Spinal cord (tissue), 10 donors: ENCODE results near the gene LFNG. TPM values are rescaled to one million over a fixed set of nuclear protein-coding genes. Genes with fewer than 3 reads are reported as not detected.

ENCODE experiments used
- DNase-seq, 6 donors: peaks; one replicate each; pipeline versions ENCODE4 v3.0.0 to v3.0.0-alpha.2; 2013 to 2015; ENCODE audit warnings: low spot score in 6 of 6, low read depth in 4 of 6
- H3K27ac ChIP-seq: one replicate; pipeline ENCODE4 v1.5.1; 2013; ENCODE audit warnings: low read depth, low read length, control low read depth
- H3K27me3 ChIP-seq: one replicate; pipeline ENCODE4 v1.6.1; 2013; ENCODE audit warnings: low read length; ENCODE audit not compliant: control insufficient read depth, insufficient read depth
- H3K36me3 ChIP-seq: one replicate; pipeline ENCODE4 v1.6.1; 2013; ENCODE audit warnings: low read length; ENCODE audit not compliant: control insufficient read depth, insufficient read depth
- H3K4me1 ChIP-seq: one replicate; pipeline ENCODE4 v1.6.1; 2013; ENCODE audit warnings: low read length; ENCODE audit not compliant: control insufficient read depth, insufficient read depth
- H3K4me3 ChIP-seq: one replicate; pipeline ENCODE4 v1.5.1; 2013; ENCODE audit warnings: low read depth, low read length, control low read depth
- H3K9me3 ChIP-seq: one replicate; pipeline ENCODE4 v1.6.1; 2013; ENCODE audit warnings: low read length; ENCODE audit not compliant: control insufficient read depth, insufficient read depth
- WGBS: methylation state at CpG from one replicate; pipeline ENCODE4 v1.1.5; 2013; ENCODE audit warnings: missing lambda C conversion rate; ENCODE audit not compliant: insufficient coverage; 5-methylcytosine and 5-hydroxymethylcytosine counted together
- polyA plus RNA-seq, 2 donors: library from polyadenylated mRNA; unstranded; fragments of 120-200 nt; gene quantifications; one replicate each; pipeline ENCODE4 v1.2.1, GENCODE V29; 2013; ENCODE audit not compliant: insufficient read length in 2 of 2
- total RNA-seq, 2 donors: library from RNA; depleted of rRNA in 1 of 2; stranded (reverse); fragments of 120-200 nt in 1 of 2; fragments of >200 nt in 1 of 2; gene quantifications; one replicate each; pipeline versions ENCODE4 v1.2.3 to v1.2.4, GENCODE V29; 2013 to 2014
- donor health status: healthy.

The LFNG gene
- total and polyA plus RNA-seq, 4 donors: 16.7 to 47.0 (median 35.3) TPM

DNA sequence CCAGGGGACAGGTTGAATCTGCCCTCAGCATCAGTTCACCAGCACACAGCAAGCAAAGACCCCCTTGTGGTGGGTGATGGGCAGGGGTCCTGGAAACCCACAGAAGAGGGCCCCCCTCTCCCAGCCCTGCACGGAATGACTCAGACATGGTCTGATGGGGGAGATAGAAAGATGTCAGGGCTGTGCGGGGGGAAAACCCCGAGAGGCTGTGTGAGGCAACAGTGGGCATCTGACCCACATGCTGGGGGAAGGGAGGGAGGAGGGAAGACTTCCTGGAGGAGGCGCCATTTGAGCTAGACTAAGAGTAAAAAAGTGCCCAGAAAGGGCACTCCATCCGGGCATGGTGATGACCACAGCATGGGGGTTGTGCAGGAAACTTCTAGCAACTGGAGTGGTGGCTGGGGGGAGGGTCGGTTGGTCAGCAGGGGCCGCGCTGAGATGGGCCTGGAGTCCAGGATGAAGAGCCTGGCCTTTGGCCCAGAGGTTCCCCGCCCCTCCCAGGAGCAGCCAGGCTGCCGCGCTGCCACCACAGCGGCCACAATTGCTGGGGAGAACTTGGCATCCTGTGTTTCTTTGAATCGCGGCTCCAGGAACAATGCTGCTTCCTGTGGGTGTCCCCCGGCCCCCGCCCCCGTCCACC lies 2.5 kb downstream of the LFNG start:
- Histone ChIP-seq H3K27me3 (peaks cover 35% of the 10 kb centered on the region), H3K9me3 (no peaks in the 10 kb centered on the region), H3K4me1 (peaks cover 91% of the 10 kb centered on the region), H3K36me3 (peaks cover 40% of the 10 kb centered on the region), H3K4me3 (peak overlapping the region; percentile 65), H3K27ac (peak overlapping the region; percentile 58)
- 22% methylated on average over 10 of the region's 17 CpGs for WGBS
- no peak for DNase-seq

DNA sequence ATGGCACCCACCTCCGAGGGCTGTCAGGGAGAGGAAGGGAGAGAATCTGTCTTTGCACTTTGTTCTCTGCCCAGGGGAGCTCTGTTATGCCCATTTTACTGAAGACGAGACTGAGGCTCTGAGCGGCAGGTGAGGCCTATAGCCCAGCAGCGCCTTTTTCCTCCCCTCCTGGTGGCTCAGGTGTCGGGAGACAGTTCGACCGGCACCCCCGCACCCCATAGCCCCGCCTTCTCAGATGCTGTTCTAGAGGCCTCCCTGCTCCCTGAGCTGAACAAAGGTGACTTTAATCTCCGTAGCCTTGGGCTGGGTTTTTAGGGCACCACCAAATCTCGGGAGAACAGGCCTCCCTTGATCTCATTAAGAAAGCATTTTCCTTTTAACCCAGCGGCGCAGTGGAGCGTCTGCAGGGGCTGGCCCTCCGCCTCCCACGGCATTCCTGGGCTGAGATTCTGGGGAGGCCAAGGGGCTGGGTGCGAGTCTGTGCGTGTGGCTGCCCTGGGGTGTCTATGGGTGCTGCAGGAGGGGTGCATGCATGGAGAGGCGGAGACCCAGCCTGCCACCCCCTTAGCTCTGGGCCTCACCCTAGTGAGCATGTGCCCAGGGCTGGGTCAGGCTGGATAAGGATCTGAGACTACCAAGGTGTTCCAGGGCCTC lies 3.3 kb downstream of the LFNG start:
- H3K9me3 ChIP-seq: no peaks in the 10 kb centered on the region
- DNase-seq: no peak
- H3K4me1 ChIP-seq: peaks cover 91% of the 10 kb centered on the region

DNA sequence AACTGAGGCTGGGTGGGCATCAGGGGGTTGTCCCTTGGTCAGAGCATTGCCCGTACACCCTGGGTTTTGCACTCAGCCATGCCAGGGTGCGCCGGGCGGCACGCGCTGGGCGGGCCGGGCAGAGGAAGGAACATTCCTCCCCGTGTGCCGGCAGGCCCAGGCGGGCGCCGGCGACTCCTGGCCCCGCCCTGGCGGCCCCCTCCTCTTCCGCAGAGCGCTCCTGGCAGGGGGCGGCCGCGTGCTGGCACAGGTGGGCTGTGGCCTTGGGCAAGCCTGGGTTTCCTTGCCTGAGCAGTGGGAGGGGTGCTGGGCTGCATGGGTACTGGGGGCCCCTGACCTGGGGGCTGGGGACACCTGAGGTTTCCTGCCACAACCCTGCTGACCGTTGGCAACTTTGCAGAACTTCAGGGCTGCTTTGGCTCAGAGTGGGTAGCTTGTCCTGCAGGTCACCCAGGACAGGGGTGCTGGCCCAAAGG lies 3.9 kb downstream of the LFNG start:
- WGBS: 25% methylated on average over 21 of the region's 22 CpGs
- peak overlapping the region; percentile 58 for H3K27ac ChIP-seq
- peaks cover 30% of the 10 kb centered on the region for H3K27me3 ChIP-seq
- H3K4me3 ChIP-seq: peak overlapping the region; percentile 65
- peaks cover 91% of the 10 kb centered on the region for H3K4me1 ChIP-seq
- peak in 2 of 6 donors; percentile 38 to 48 for DNase-seq
- no peaks in the 10 kb centered on the region for H3K9me3 ChIP-seq
- H3K36me3 ChIP-seq: peaks cover 52% of the 10 kb centered on the region

More for the DNA sequence above, 3.3 kb downstream of the LFNG start:
- H3K36me3 ChIP-seq: peaks cover 47% of the 10 kb centered on the region
- WGBS: 42% methylated on average over 19 of the region's 19 CpGs
- H3K27me3 ChIP-seq: peaks cover 35% of the 10 kb centered on the region
- peak overlapping the region; percentile 65 for H3K4me3 ChIP-seq
- peak overlapping the region; percentile 58 for H3K27ac ChIP-seq

DNA sequence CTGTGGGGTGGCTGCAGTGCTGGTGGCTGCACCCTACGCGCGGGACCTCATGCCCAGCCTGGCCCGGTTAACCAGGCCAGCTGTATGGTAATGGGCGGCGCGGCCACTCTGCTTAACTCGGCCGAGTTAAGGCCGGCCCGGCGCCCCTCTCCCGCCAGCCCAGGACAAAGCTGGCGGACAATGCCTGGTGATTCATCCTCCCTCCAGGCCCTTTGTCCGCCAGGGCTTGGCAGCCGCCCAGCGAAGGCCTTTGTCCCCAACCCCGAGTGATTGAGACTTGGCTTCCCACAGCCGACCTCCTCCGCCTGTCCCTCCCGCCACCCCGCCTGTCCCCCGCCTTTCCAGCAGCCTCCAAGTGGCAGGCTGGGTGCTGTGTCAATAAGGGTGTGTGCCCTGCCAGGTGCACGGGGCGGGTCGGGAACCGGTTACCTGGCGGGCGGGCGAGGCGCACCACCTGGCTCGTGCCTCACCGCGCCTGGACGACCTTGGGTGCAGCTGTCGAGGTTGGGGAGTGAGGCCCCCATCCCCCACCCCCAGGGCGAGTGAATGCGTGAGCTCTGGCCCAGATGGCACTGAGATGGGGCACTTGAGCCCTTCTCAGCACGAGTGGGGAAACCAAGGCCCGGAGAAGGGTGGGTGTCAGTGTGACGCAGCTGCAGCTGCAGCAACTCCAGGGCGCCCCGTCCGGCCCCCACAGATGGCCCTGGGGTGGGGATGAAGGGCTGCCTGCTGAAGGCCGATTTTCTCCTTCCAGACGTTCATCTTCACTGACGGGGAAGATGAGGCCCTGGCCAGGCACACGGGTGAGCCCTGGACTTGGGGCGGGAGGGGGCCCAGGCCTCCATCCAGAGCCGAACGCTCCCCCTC lies 4.6 kb downstream of the LFNG start:
- Histone ChIP-seq H3K27ac (peak overlapping the region; percentile 58), H3K36me3 (peaks cover 59% of the 10 kb centered on the region), H3K4me3 (peak overlapping the region; percentile 1), H3K9me3 (no peaks in the 10 kb centered on the region), H3K27me3 (peaks cover 26% of the 10 kb centered on the region), H3K4me1 (peaks cover 92% of the 10 kb centered on the region)
- 33% methylated on average over 43 of the region's 51 CpGs for WGBS
- peak in 4 of 6 donors; percentile 65 to 89 (median 80) for DNase-seq

DNA sequence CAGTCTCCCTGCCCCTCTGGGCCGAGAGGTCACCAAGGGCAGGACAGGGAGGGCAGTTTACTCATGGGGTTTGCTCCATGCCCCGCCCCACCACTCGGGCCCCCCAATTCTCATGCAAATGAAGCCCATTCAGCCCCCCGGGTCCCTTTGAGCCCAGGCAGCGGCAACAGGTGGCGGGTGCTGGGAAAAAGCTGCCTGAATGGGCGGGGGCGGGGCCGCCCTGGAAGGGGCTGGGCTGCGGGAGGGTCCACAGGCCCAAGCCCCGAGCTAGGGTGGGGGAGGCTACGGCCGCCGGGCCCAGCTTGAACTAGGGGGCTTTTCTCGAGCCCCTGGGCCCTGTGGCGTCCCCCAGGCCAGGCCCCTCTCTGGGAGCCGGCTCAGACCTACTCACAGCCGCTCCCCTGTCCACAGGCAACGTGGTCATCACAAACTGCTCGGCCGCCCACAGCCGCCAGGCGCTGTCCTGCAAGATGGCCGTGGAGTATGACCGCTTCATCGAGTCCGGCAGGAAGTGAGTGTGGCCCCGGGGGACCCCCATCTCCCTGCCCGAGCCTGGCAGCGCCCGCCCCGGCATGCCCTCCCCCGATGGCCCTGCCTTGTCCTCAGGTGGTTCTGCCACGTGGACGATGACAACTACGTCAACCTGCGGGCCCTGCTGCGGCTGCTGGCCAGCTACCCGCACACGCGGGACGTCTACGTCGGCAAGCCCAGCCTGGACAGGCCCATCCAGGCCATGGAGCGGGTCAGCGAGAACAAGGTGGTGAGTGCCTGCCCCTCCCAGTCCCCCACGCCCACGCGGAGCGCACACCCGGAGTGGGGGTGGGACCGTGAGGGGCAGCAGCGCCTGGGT lies 5.5 kb downstream of the LFNG start:
- peaks cover 66% of the 10 kb centered on the region for H3K36me3 ChIP-seq
- peak in 2 of 6 donors; percentile 64 to 69 for DNase-seq
- 49% methylated on average over 43 of the region's 53 CpGs for WGBS
- peak overlapping the region; percentile 1 for H3K4me3 ChIP-seq
- H3K4me1 ChIP-seq: peaks cover 99% of the 10 kb centered on the region
- peak overlapping the region; percentile 53 for H3K27ac ChIP-seq
- H3K9me3 ChIP-seq: no peaks in the 10 kb centered on the region
- peaks cover 26% of the 10 kb centered on the region for H3K27me3 ChIP-seq

DNA sequence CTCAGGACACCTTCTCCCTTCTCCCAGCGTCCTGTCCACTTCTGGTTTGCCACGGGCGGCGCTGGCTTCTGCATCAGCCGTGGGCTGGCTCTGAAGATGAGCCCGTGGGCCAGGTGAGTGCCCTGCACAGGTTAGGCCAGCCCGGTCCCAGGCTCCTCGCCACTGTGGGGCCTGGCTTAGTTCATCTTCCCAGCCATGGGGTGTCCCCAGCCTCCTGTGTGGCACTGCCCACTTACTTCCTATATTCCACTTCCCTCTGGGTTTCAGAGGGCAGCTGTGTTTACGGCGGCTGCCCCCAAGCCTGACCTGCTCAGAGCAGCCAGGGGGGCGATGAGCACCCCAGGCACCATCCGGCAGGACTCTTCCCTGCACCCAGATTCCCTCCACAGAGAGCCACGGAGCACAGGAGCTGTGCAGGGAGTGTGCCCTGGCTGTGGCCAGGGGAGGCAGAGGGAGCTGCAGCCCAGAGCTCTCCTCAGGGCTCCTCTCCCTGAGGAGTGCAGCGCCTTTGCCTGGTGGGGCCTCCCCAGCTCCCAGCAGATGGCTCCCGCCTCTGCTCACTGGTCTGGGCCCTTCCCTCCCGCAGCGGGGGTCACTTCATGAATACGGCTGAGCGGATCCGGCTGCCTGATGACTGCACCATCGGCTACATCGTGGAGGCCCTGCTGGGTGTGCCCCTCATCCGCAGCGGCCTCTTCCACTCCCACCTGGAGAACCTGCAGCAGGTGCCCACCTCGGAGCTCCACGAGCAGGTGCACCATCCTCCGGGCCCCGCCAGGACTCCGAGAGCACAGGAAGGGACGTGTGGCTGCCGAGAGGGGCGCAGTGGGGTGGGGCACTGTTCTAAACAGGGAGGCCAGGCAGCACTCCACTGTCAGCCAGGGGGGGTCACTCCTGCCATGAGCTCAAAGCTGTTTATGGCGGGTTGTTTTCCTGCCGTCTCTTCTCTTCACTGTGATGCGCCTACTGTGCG lies 6.4 kb downstream of the LFNG start:
- no peak overlapping the region for H3K4me3 ChIP-seq
- DNase-seq: no peak
- H3K4me1 ChIP-seq: peaks cover 99% of the 10 kb centered on the region
- no peak overlapping the region for H3K27ac ChIP-seq
- WGBS: 70% methylated on average over 35 of the region's 36 CpGs
- H3K36me3 ChIP-seq: peaks cover 65% of the 10 kb centered on the region
- no peaks in the 10 kb centered on the region for H3K9me3 ChIP-seq
- H3K27me3 ChIP-seq: peaks cover 17% of the 10 kb centered on the region

DNA sequence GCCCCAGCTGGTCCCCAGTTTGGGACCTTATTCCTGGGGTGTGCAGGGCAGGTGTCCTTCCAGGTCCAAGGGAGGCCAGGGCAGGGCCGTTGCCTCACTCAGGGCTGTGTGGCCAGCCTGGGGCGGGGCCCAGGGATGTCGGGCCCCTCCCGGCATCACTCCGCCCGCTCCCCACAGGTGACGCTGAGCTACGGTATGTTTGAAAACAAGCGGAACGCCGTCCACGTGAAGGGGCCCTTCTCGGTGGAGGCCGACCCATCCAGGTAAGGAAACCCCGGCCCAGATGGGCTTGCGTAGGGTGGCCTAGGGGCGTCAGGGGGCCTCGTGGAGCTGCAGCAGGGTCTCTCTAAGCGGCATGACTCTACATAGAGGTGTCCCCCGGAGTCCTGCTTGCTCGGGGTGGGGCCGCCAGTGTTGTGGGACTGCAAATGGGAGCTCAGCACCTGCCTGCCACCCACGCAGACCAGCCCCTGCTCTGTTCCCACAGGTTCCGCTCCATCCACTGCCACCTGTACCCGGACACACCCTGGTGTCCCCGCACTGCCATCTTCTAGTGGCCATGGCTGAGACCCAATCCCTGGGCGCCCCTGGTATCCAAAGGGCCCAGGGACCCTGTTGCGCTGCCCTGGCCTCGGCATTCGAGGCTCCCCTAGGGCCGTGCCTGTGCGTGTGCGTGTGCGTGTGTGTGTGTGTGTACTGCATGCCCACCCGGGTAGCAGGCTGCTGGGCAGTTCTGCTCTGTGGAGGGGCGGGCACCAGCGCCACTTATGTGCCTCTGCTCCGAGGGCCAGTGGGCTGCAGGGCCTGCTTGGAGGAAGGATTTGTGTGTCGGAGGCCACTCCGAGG lies 7.3 kb downstream of the LFNG start:
- Histone ChIP-seq H3K27me3 (peaks cover 9% of the 10 kb centered on the region), H3K9me3 (no peaks in the 10 kb centered on the region), H3K36me3 (peaks cover 65% of the 10 kb centered on the region), H3K27ac (no peak overlapping the region), H3K4me3 (no peak overlapping the region), H3K4me1 (peaks cover 99% of the 10 kb centered on the region)
- DNase-seq: no peak
- 86% methylated on average over 40 of the region's 40 CpGs for WGBS
